Measurements from ENCODE around the gene LRRC34. TPM values are rescaled to one million over a fixed set of nuclear protein-coding genes. Genes with fewer than 3 reads are reported as not detected.
A peak's percentile ranks its signal among the peaks of the same experiment; 100 is the strongest.

LRRC34 gene, protein sequence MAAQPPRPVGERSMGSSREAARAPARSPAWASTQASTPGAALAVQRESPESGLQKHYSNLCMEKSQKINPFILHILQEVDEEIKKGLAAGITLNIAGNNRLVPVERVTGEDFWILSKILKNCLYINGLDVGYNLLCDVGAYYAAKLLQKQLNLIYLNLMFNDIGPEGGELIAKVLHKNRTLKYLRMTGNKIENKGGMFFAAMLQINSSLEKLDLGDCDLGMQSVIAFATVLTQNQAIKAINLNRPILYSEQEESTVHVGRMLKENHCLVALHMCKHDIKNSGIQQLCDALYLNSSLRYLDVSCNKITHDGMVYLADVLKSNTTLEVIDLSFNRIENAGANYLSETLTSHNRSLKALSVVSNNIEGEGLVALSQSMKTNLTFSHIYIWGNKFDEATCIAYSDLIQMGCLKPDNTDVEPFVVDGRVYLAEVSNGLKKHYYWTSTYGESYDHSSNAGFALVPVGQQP
- total RNA-seq = 10 to 100 TPM in 1 of 4 donors, 1 to 10 TPM in 2, not detected in 1; 1.3 to 27.3 (median 5.8) TPM

- peak in 1 of 2 donors; percentile 14 for TF ChIP-seq POLR2A (IDR thresholded peaks at IDR 0.05)
- TF ChIP-seq, protein P1, sequence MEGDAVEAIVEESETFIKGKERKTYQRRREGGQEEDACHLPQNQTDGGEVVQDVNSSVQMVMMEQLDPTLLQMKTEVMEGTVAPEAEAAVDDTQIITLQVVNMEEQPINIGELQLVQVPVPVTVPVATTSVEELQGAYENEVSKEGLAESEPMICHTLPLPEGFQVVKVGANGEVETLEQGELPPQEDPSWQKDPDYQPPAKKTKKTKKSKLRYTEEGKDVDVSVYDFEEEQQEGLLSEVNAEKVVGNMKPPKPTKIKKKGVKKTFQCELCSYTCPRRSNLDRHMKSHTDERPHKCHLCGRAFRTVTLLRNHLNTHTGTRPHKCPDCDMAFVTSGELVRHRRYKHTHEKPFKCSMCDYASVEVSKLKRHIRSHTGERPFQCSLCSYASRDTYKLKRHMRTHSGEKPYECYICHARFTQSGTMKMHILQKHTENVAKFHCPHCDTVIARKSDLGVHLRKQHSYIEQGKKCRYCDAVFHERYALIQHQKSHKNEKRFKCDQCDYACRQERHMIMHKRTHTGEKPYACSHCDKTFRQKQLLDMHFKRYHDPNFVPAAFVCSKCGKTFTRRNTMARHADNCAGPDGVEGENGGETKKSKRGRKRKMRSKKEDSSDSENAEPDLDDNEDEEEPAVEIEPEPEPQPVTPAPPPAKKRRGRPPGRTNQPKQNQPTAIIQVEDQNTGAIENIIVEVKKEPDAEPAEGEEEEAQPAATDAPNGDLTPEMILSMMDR (IDR thresholded peaks at IDR 0.05) = no peak
- Histone ChIP-seq H3K36me3 (no peaks in the 10 kb centered on the region), H3K4me3 (peak within 1 kb of the TSS; percentile 45 to 76), H3K27ac (peak within 1 kb of the TSS; percentile 53 to 85), H3K4me1 (no peaks in the 10 kb centered on the region), H3K27me3 (no peaks in the 10 kb centered on the region), H3K9me3 (no peaks in the 10 kb centered on the region)
- intact Hi-C loops (cut with DNase I; ENCODE audit: low total_unique reads) = no loop called here
- DNase-seq = peak; percentile 65 to 69
These were observed at the start of gene LRRC34, which contains the start of gene LRRIQ4 for GRCh38 chr3:169812332-169813235. Gene LRRC34, minus strand, starts transcription at chr3:169812904. Its CDS starts 356 bp downstream, at chr3:169812548. Gene LRRIQ4, plus strand, starts transcription at chr3:169812870. Its CDS starts 9,052 bp downstream, at chr3:169821922.

DNA sequence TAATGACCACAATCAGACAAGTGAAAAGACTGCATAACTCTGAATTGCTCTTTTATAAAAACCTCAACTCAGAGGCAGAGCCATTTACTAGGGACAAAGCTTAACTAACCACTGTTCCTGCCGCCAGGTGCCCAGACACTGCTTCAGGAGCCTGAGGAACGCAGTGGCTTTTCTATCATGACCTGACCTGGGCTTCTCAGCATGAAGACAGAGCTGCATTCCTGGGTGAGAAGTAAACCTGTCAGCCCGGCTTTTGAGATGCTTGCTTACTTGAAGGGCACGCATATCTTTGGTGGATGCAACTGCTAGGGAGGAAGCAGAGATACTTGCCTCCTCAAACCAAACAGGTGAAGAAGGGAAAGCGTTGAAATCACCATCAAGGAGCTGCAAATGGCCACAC lies 49.2 kb upstream of the LRRC34 start:
- H3K4me3 ChIP-seq = no peak overlapping the region
- no peak overlapping the region for H3K27ac ChIP-seq
- H3K36me3 ChIP-seq = no peaks in the 10 kb centered on the region
- no peaks in the 10 kb centered on the region for H3K9me3 ChIP-seq
- intact Hi-C loops (cut with DNase I; ENCODE audit: low total_unique reads) = no loop called here
- no peak for DNase-seq
- no peaks in the 10 kb centered on the region for H3K27me3 ChIP-seq
- no peak for TF ChIP-seq POLR2A (IDR thresholded peaks at IDR 0.05)
- TF ChIP-seq, protein P1 (IDR thresholded peaks at IDR 0.05) = no peak
- no peaks in the 10 kb centered on the region for H3K4me1 ChIP-seq

GRCh38 chr3:169857811-169858210 lies 45.1 kb upstream of the LRRC34 start:
- Histone ChIP-seq H3K9me3 (no peaks in the 10 kb centered on the region), H3K4me1 (no peaks in the 10 kb centered on the region), H3K27ac (no peak overlapping the region), H3K4me3 (no peak overlapping the region), H3K27me3 (no peaks in the 10 kb centered on the region), H3K36me3 (no peaks in the 10 kb centered on the region)
- TF ChIP-seq POLR2A (IDR thresholded peaks at IDR 0.05) = no peak
- TF ChIP-seq, protein P1 (IDR thresholded peaks at IDR 0.05) = no peak
- DNase-seq = no peak
- intact Hi-C loops (cut with DNase I; ENCODE audit: low total_unique reads) = no loop called here

GRCh38 chr3:169855514-169855913 lies 42.8 kb upstream of the LRRC34 start:
- Histone ChIP-seq H3K27ac (no peak overlapping the region), H3K4me1 (no peaks in the 10 kb centered on the region), H3K36me3 (no peaks in the 10 kb centered on the region), H3K9me3 (no peaks in the 10 kb centered on the region), H3K27me3 (no peaks in the 10 kb centered on the region), H3K4me3 (no peak overlapping the region)
- DNase-seq = no peak
- no peak for TF ChIP-seq POLR2A (IDR thresholded peaks at IDR 0.05)
- TF ChIP-seq, protein P1 (IDR thresholded peaks at IDR 0.05) = no peak
- intact Hi-C loops (cut with DNase I; ENCODE audit: low total_unique reads) = no loop called here
